ENCODE results near the gene LZTS2. TPM values are rescaled to one million over a fixed set of nuclear protein-coding genes. Genes with fewer than 3 reads are reported as not detected.

The LZTS2 gene
- total RNA-seq, 2 donors from 2014 or later, result 29.7 to 38.4 TPM

DNA sequence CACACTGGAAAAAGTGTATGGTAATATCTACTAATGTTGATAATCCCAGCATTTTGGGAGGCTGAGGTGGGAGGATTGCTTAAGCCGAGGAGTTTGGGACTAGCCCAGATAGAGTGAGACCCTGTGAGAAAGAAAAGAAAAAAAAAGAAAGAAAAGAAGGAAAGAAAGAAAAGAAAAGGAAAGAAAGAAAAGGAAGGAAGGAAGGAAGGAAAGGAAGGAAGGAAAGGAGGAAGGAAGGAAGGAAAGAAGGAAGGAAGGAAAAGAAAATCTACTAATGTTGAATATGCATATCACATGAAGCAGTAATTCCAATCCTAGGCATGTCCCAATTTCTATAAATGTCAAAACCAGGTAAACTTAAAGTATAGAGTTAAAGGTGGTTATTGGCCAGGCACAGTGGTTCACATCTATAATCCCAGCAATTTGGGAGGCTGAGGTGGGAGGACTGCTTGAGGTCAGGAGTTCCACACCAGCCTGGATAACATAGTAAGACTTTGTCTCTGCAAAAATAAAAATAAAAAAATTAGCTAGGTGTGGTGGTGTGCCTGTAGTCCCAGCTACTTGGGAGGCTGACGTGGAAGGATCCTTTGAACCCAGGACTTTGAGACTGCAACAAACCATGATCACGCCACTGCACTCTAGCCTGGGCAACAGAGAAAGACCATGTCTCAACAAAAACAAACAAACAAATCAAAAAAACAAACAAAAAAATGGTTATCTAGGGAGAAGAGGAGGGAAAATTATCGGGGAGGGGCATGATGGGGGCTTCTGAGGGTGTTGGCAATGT lies 57.0 kb downstream of the LZTS2 start:
- no peaks in the 10 kb centered on the region for H3K27me3 ChIP-seq
- H3K27ac ChIP-seq, result no peak overlapping the region
- WGBS, 2 donors, result 90 to 94% methylated on average over 4 of the region's 4 CpGs
- DNase-seq, result no peak
- ATAC-seq, result no peak
- H3K4me3 ChIP-seq, result no peak overlapping the region
- no peaks in the 10 kb centered on the region for H3K36me3 ChIP-seq (replicated peaks in 1 of 2; ENCODE audit: insufficient read depth in 1 of 2, low read depth in 2 of 2)
- TF ChIP-seq POLR2A (IDR thresholded peaks at IDR 0.05), result no peak
- TF ChIP-seq, protein P1, sequence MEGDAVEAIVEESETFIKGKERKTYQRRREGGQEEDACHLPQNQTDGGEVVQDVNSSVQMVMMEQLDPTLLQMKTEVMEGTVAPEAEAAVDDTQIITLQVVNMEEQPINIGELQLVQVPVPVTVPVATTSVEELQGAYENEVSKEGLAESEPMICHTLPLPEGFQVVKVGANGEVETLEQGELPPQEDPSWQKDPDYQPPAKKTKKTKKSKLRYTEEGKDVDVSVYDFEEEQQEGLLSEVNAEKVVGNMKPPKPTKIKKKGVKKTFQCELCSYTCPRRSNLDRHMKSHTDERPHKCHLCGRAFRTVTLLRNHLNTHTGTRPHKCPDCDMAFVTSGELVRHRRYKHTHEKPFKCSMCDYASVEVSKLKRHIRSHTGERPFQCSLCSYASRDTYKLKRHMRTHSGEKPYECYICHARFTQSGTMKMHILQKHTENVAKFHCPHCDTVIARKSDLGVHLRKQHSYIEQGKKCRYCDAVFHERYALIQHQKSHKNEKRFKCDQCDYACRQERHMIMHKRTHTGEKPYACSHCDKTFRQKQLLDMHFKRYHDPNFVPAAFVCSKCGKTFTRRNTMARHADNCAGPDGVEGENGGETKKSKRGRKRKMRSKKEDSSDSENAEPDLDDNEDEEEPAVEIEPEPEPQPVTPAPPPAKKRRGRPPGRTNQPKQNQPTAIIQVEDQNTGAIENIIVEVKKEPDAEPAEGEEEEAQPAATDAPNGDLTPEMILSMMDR (IDR thresholded peaks at IDR 0.05), result no peak
- no peaks in the 10 kb centered on the region for H3K9me3 ChIP-seq
- H3K4me1 ChIP-seq, result peaks cover 19% of the 10 kb centered on the region
- intact Hi-C loops (cut with DNase I), result no loop called here

MicroRNA genes within 50 kb of the gene (microRNA counts, 767-probe panel; counts per million panel counts)
- microRNA hsa-miR-608, result 0 to 736 counts per million in 2 donors

Small RNA genes within 50 kb of the gene (microRNA-seq; reads per million reads assigned to microRNA genes)
- 0 reads per million in 2 donors for gene MIR608 (ENCODE audit: borderline number of aligned reads in 2 of 2, borderline replicate concordance in 2 of 2)

Small RNA genes within 50 kb of the gene (small RNA-seq; reads per million reads assigned to genes)
- not detected for gene MIR608

Other genes with a start within 250 kb of the LZTS2 start
- 10 to 100 TPM; 16.2 to 26.7 TPM for gene SLF2, start 86.8 kb upstream of the LZTS2 start, total RNA-seq
- 10 to 100 TPM; 10.5 to 12.5 TPM for gene SEMA4G, start 30.3 kb upstream of the LZTS2 start, total RNA-seq
- gene MRPL43, start 12.3 kb upstream of the LZTS2 start, total RNA-seq, result 10 to 100 TPM; 53.7 to 90.5 TPM
- gene TWNK, start 12.3 kb upstream of the LZTS2 start, total RNA-seq, result 1 to 10 TPM; 1.8 to 2.3 TPM
- gene PDZD7, start 31.3 kb downstream of the LZTS2 start, total RNA-seq, result under 1 TPM; 0.52 to 0.66 TPM
- gene SFXN3, start 31.4 kb downstream of the LZTS2 start, total RNA-seq, result 10 to 100 TPM; 23.4 to 61.7 TPM
- gene KAZALD1, start 62.2 kb downstream of the LZTS2 start, total RNA-seq, result 1 to 10 TPM; 1.6 to 1.8 TPM
- under 1 TPM in 1 of 2 donors, not detected in 1; 0.52 TPM for gene TLX1, start 131.5 kb downstream of the LZTS2 start, total RNA-seq
- gene LBX1, start 229.7 kb downstream of the LZTS2 start, total RNA-seq, result not detected